Measurements from ENCODE around the gene LRRIQ4.

Gene LRRIQ4

GRCh38 chr3:169792359-169792758 is 20.3 kb upstream of the LRRIQ4 start:
- no peak for DNase-seq (ENCODE audit: low read depth)
- TF ChIP-seq MYC (IDR thresholded peaks at IDR 0.05; ENCODE audit: low read depth, low read length) (no peak), POLR2A (IDR thresholded peaks at IDR 0.05; ENCODE audit: extremely low read depth, insufficient read length) (no peak)
- TF ChIP-seq, protein P1, sequence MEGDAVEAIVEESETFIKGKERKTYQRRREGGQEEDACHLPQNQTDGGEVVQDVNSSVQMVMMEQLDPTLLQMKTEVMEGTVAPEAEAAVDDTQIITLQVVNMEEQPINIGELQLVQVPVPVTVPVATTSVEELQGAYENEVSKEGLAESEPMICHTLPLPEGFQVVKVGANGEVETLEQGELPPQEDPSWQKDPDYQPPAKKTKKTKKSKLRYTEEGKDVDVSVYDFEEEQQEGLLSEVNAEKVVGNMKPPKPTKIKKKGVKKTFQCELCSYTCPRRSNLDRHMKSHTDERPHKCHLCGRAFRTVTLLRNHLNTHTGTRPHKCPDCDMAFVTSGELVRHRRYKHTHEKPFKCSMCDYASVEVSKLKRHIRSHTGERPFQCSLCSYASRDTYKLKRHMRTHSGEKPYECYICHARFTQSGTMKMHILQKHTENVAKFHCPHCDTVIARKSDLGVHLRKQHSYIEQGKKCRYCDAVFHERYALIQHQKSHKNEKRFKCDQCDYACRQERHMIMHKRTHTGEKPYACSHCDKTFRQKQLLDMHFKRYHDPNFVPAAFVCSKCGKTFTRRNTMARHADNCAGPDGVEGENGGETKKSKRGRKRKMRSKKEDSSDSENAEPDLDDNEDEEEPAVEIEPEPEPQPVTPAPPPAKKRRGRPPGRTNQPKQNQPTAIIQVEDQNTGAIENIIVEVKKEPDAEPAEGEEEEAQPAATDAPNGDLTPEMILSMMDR (IDR thresholded peaks at IDR 0.05; ENCODE audit: low read depth, low read length) = no peak
- TF ChIP-seq, protein P2, sequence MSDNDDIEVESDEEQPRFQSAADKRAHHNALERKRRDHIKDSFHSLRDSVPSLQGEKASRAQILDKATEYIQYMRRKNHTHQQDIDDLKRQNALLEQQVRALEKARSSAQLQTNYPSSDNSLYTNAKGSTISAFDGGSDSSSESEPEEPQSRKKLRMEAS (IDR thresholded peaks at IDR 0.05; ENCODE audit: low read depth, low read length) = no peak
- no peak overlapping the region for H3K4me3 ChIP-seq (ENCODE audit: low read depth, low read length)

- no peak overlapping the region for H3K4me3 ChIP-seq (ENCODE audit: low read depth, low read length)
- DNase-seq (ENCODE audit: low read depth) = no peak
- TF ChIP-seq POLR2A (IDR thresholded peaks at IDR 0.05; ENCODE audit: extremely low read depth, insufficient read length) (no peak), MYC (IDR thresholded peaks at IDR 0.05; ENCODE audit: low read depth, low read length) (no peak)
- TF ChIP-seq, protein P1 (IDR thresholded peaks at IDR 0.05; ENCODE audit: low read depth, low read length) = no peak
- TF ChIP-seq, protein P2 (IDR thresholded peaks at IDR 0.05; ENCODE audit: low read depth, low read length) = no peak
Observed at GRCh38 chr3:169804681-169805080, 8.0 kb upstream of the LRRIQ4 start.

DNA sequence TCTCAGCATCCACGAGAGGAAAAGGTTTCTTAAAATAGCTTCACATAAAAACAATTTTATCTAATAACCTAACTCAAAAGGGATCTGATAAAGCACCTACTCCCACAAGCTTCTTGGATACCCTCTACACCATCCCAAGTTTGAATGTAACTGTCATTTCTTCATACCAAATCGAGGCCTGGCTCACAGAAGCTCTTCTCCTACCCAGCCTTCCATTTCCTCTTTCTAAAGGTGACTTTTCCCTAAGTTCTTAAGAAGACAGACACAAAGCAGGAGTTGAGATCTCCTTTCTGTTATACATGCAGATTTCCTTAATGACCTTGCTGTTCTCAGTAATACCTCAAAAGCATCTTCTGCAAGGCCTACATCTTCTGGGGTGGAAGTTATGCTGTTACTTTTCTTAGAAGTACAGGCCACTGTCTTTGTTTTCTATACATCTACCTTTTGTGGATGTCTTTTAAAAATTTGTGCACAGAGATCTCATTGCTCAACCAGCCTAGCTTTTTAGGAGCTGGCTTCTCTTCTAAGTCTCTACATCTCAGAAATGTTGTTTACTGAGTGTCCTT is 3.4 kb upstream of the LRRIQ4 start:
- TF ChIP-seq, protein P2 (IDR thresholded peaks at IDR 0.05; ENCODE audit: low read depth, low read length) = no peak
- TF ChIP-seq, protein P1 (IDR thresholded peaks at IDR 0.05; ENCODE audit: low read depth, low read length) = no peak
- TF ChIP-seq MYC (IDR thresholded peaks at IDR 0.05; ENCODE audit: low read depth, low read length) (no peak), POLR2A (IDR thresholded peaks at IDR 0.05; ENCODE audit: extremely low read depth, insufficient read length) (no peak)
- H3K4me3 ChIP-seq (ENCODE audit: low read depth, low read length) = no peak overlapping the region
- peak; percentile 31 for DNase-seq (ENCODE audit: low read depth)

DNA sequence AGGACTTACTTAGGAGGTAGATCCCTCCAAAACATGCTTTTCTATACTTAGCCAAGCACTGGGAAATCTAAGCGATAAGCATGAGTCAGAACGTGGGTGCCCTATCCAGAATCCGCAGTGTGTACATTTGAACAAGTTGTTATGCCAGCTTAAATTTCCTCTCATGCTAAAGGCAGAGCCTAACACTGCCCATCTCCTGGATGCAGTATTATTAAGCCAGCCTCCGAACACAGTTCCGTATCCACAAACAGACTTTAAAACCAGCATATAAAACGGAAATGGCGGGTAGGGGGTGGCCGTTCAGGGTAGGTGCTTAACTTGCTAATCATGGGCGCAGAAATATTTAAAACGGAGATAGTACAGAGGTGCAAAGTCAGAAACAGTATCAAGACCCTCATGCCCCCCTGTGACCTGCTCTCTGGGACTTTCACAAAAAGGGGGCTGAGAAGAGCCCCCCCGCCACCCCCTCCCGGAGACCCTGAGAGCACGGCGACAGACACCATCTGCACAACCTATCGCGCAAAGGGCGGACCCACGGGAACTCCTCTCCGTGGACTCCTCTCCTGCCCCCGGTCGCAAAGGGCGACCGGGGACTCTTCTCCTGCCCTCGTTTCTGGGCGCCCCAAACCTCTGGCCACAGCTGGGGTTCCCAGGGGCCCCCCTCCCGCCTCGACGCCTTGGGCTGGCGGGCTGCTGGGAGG is 889 bp upstream of the LRRIQ4 start:
- H3K4me3 ChIP-seq (ENCODE audit: low read depth, low read length) = peak overlapping the region; percentile 47
- no peak for TF ChIP-seq POLR2A (IDR thresholded peaks at IDR 0.05; ENCODE audit: extremely low read depth, insufficient read length)
- TF ChIP-seq, protein P2 (IDR thresholded peaks at IDR 0.05; ENCODE audit: low read depth, low read length) = no peak
- TF ChIP-seq MYC (IDR thresholded peaks at IDR 0.05; ENCODE audit: low read depth, low read length) = no peak
- TF ChIP-seq, protein P1 (IDR thresholded peaks at IDR 0.05; ENCODE audit: low read depth, low read length) = no peak
- DNase-seq (ENCODE audit: low read depth) = peak; percentile 75

DNA sequence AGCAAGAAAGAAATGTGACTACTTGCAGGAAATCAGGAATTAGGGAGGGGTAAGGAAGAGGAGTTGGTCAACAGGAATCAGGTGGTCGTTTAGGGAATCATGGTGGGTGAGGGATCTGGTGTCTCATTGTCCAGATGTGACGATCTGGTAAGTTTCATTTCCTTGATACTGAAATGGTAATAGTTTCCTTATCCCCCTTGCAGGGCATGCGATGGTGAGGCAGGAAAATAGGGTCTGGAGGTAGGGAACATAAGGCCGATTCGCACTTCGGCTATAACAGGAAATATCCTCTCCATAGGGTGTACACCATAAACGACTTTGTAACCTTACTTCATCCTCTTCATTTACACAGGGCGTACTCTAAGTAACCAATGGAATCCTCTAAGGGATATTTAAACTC is 608 bp downstream of the LRRIQ4 start:
- peak overlapping the region; percentile 47 for H3K4me3 ChIP-seq (ENCODE audit: low read depth, low read length)
- DNase-seq (ENCODE audit: low read depth) = peak; percentile 15
- TF ChIP-seq MYC (IDR thresholded peaks at IDR 0.05; ENCODE audit: low read depth, low read length) (no peak), POLR2A (IDR thresholded peaks at IDR 0.05; ENCODE audit: extremely low read depth, insufficient read length) (no peak)
- TF ChIP-seq, protein P1 (IDR thresholded peaks at IDR 0.05; ENCODE audit: low read depth, low read length) = no peak
- TF ChIP-seq, protein P2 (IDR thresholded peaks at IDR 0.05; ENCODE audit: low read depth, low read length) = no peak
